Pancreas (tissue), 10 donors: ENCODE measurements around the gene ISCA2. TPM values are rescaled to one million over a fixed set of nuclear protein-coding genes. Genes with fewer than 3 reads are reported as not detected.

Experiments
- ATAC-seq, 4 donors: fragments of 200-7000 bp; cut with Tn5 transposase; one replicate each; pipeline versions ENCODE4 v1.8.0 to v1.9.1; 2020; ENCODE audit warnings: mild to moderate bottlenecking in 4 of 4, moderate library complexity in 4 of 4
- DNase-seq, 6 donors: peaks; one replicate each; pipeline ENCODE4 v3.0.0-alpha.2; 2020
- FAIRE-seq: peaks from 2 replicates; lab custom pipeline; 2012; peaks lifted over from hg19 to GRCh38; lab: Jason Lieb, UNC
- H3K27ac ChIP-seq, 4 donors: fragments of 200-600 bp; sonication (generic); 1 replicate in 3 of 4; 2 replicates in 1 of 4; pipeline versions ENCODE4 v1.5.0 to v1.8.0; 2020
- H3K27me3 ChIP-seq, 4 donors: fragments of 200-600 bp; one replicate each; pipeline ENCODE4 v1.8.0; 2021
- H3K36me3 ChIP-seq, 3 donors: fragments of 200-600 bp; sonication (generic) in 1 of 3; one replicate each; pipeline versions ENCODE4 v1.5.0 to v1.8.0; 2020 to 2021
- H3K4me1 ChIP-seq, 3 donors: fragments of 200-600 bp; one replicate each; pipeline ENCODE4 v1.8.0; 2021
- H3K4me3 ChIP-seq, 4 donors: fragments of 200-600 bp; sonication (generic) in 2 of 4; one replicate each; pipeline versions ENCODE4 v1.5.0 to v1.8.0; 2020 to 2021
- H3K9me3 ChIP-seq, 4 donors: fragments of 200-600 bp; one replicate each; pipeline ENCODE4 v1.8.0; 2021
- WGBS, 2 donors: extraction: QIAGEN DNeasy Blood & Tissue Kit; methylation state at CpG; one replicate each; pipeline ENCODE4 v1.1.7; 2013; 5-methylcytosine and 5-hydroxymethylcytosine counted together
- intact Hi-C, 3 donors: fragments of 100-400 bp; cut with DNase I; formaldehyde crosslinking; loops; one replicate each; pipeline versions ENCODE4 v1.11.1 to v1.14.2; 2022
- polyA plus RNA-seq, 2 donors: library from polyadenylated mRNA; stranded (reverse); fragments of 200-250 nt; gene quantifications; one replicate each; pipeline ENCODE4 v1.2.3, GENCODE V29; 2013
- total RNA-seq, 6 donors: library from RNA; stranded (reverse); fragmentation: NEBNext Ultra II Directional in 4 of 6; extraction: Animal tissue kit (Norgen Biotek cat#: 25700) in 4 of 6; gene quantifications; one replicate each; pipeline versions ENCODE4 v1.2.1 to v1.2.4, GENCODE V29; 2021 to 2023
- TF ChIP-seq, protein P1 (sequence below), 4 donors: fragments of 200-600 bp; sonication (generic) in 3 of 4; IDR thresholded peaks; one replicate each; pipeline versions ENCODE4 v1.5.0 to v1.8.0; 2021; ENCODE audit warnings: antibody characterized with exemption in 4 of 4
- donor health status: healthy with polysubstance abuse.
- donor health status: DM: no; HTN: no; CAD: no; lungs with moderate emphysema.
- donor health status: DM: no; HTN: no; CAD: no.
- donor health status: control.
- donor health status: control.
- donor health status: Bipolar disorder and iron deficiency.
- donor health status: DM: yes; HTN: yes; CAD: no.
- donor health status: DM: no; HTN: no; CAD: no.
- donor health status: DM: no; HTN: no; CAD: no.
- donor health status: DM: yes; HTN: yes; CAD: no.

ISCA2 gene
- total and polyA plus RNA-seq, 8 donors = 7.7 to 23.4 (median 10.0) TPM

DNA sequence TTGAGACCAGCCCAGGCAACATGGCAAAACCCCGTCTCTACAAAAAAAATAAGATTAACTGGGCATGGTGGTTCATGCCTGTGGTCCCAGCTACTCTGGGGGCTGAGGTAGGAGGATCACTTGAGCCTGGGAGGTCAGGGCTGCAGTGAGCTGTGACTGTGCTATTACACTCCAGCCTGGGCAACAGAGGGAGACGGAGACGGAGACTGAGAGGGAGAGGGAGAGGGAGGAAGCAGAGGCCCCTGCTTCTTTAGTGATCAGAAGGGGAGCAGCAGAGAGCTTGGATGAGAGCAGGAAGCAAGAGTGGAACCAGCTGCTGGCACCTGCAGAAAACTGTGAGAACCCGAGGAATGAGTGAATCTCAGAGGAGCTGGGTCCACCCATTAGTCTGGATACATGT, 45.9 kb downstream of the ISCA2 start:
- 87 to 89% methylated on average over 4 of the region's 4 CpGs for WGBS, 2 donors
- no peak for ATAC-seq
- H3K4me1 ChIP-seq = no peaks in the 10 kb centered on the region

DNA sequence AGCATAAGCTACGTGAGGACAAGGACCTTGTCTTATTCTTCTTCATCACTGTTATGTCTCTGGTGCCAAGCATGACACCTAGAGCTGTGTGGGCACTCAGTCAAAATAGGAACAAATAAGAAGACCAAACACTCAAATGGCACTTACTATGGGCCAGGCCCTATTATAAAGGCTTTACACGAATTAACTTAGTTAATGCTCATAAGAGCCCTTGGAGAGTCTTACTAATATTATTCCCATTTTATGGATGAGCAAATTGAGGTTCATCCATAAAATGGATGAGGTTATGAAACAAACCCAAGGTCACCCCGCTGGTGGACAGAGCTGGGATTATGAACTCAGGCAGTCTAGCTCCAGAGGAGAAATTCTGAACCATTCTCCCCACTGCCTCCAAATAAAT, 47.7 kb downstream of the ISCA2 start:
- H3K4me3 ChIP-seq = no peak overlapping the region
- FAIRE-seq = no peak
- no peak overlapping the region for H3K27ac ChIP-seq
- 81 to 91% methylated on average over 3 of the region's 3 CpGs for WGBS, 2 donors
- H3K36me3 ChIP-seq = no peaks in the 10 kb centered on the region
- no peaks in the 10 kb centered on the region for H3K27me3 ChIP-seq
- H3K4me1 ChIP-seq = no peaks in the 10 kb centered on the region
- ATAC-seq = no peak
- DNase-seq = no peak
- TF ChIP-seq, protein P1, sequence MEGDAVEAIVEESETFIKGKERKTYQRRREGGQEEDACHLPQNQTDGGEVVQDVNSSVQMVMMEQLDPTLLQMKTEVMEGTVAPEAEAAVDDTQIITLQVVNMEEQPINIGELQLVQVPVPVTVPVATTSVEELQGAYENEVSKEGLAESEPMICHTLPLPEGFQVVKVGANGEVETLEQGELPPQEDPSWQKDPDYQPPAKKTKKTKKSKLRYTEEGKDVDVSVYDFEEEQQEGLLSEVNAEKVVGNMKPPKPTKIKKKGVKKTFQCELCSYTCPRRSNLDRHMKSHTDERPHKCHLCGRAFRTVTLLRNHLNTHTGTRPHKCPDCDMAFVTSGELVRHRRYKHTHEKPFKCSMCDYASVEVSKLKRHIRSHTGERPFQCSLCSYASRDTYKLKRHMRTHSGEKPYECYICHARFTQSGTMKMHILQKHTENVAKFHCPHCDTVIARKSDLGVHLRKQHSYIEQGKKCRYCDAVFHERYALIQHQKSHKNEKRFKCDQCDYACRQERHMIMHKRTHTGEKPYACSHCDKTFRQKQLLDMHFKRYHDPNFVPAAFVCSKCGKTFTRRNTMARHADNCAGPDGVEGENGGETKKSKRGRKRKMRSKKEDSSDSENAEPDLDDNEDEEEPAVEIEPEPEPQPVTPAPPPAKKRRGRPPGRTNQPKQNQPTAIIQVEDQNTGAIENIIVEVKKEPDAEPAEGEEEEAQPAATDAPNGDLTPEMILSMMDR (IDR thresholded peaks at IDR 0.05) = no peak
- no peaks in the 10 kb centered on the region for H3K9me3 ChIP-seq
- intact Hi-C loops = no loop called here

More for the DNA sequence above, 45.9 kb downstream of the ISCA2 start:
- TF ChIP-seq, protein P1 (IDR thresholded peaks at IDR 0.05) = no peak
- H3K27me3 ChIP-seq = no peaks in the 10 kb centered on the region
- intact Hi-C loops = no loop called here
- no peak overlapping the region for H3K27ac ChIP-seq
- H3K9me3 ChIP-seq = no peaks in the 10 kb centered on the region
- DNase-seq (no peak), FAIRE-seq (no peak)
- H3K36me3 ChIP-seq = no peaks in the 10 kb centered on the region
- H3K4me3 ChIP-seq = no peak overlapping the region

DNA sequence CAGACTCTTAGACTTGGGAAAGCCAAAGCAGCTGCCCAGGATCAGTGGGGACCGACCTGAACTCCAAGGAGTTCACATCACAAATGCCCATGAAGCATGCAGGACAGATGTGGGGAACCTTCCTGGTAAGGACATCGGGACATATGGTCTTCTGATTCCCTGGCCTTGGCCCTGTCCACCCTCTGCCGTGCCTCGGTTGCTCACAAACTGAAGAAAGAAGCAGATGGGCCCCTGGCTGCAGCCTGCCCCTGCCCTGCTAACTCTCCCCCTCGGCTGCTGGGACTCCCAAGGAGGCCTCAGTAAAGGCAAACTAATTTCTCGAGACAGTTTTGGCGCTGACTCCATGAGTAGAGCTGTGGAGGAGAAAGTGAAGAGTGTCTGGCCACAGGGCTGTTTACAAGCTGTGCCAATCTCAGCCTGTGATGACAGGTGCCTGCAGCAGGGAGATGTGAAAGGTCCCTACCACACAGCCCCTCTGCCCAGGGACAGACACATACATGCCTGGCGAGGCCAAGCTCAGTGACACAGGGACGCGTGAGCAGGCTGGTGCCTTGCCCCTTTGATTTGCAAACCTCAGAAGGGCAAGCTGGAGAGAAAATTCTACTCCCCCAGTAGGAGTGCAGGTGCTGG, 48.6 kb downstream of the ISCA2 start:
- TF ChIP-seq, protein P1 (IDR thresholded peaks at IDR 0.05) = no peak
- 82 to 89% methylated on average over 10 of the region's 10 CpGs for WGBS, 2 donors
- Histone ChIP-seq H3K27me3 (no peaks in the 10 kb centered on the region), H3K27ac (no peak overlapping the region), H3K36me3 (no peaks in the 10 kb centered on the region), H3K9me3 (no peaks in the 10 kb centered on the region), H3K4me1 (no peaks in the 10 kb centered on the region), H3K4me3 (no peak overlapping the region)
- intact Hi-C loops = no loop called here
- no peak for ATAC-seq
- DNase-seq = no peak
- no peak for FAIRE-seq

DNA sequence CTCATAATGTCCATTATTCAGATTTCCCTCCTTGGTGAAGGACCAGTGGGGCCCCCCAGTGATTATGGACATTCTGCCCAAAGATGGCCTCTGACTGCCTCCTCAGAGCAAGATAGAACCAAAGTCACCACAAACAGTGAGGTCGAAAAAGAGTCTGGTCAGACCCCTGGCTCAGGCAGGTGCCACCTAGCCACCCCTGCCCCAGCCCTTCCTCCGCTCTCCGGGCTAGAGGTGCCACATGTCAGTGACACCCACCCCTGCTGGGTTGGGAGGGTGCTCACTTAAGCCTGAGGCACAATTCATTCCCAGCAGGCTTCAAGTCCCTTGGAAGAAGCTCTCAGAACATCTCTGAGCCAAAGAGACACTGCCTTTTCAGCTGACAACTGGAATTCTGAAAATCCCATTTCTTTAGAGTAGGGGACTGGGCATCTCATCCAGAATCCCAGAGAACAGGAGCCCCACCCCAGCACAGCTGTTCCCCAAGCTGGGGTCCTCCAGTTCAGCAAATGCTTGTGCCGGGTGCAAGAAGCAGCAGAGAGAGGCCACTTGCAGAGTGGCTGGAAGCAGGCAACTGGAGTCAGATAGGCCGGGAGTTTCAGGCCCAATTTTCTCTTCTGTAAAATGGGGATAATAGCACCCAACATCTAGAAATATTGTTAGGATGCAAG, 50.3 kb downstream of the ISCA2 start:
- 84 to 90% methylated on average over 5 of the region's 5 CpGs for whole genome bisulfite sequencing, 2 donors
- Histone ChIP-seq H3K27me3 (no peaks in the 10 kb centered on the region), H3K36me3 (no peaks in the 10 kb centered on the region), H3K4me3 (no peak overlapping the region), H3K9me3 (no peaks in the 10 kb centered on the region), H3K27ac (no peak overlapping the region), H3K4me1 (no peaks in the 10 kb centered on the region)
- intact Hi-C loops = no loop called here
- ATAC-seq (no peak), FAIRE-seq (no peak), DNase-seq (no peak)
- TF ChIP-seq, protein P1 (IDR thresholded peaks at IDR 0.05) = no peak

DNA sequence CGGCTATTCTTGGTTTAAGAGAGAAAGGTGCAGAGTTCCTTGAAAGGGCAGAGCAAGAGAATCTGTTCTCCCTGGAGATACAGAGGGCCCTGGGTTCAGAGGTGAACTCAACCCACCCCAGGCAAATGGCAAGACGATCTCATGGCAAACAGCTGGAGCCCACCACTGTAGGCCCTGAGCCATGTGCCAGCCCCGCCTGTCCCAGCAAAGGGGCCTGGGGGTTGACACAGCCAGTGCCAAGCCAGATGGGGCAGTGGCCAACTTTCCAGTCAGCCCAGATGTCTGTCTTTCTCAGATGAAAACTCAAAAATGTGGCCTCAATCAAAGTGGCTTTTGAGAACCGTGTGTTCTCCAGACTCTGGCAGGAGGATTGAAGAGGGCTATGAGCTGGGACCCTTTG, 51.8 kb downstream of the ISCA2 start:
- H3K27me3 ChIP-seq = no peaks in the 10 kb centered on the region
- H3K9me3 ChIP-seq = no peaks in the 10 kb centered on the region
- no peak overlapping the region for H3K4me3 ChIP-seq
- DNase-seq = no peak
- intact Hi-C loops = no loop called here
- no peaks in the 10 kb centered on the region for H3K36me3 ChIP-seq
- TF ChIP-seq, protein P1 (IDR thresholded peaks at IDR 0.05) = no peak
- 80 to 87% methylated on average over 4 of the region's 4 CpGs for WGBS, 2 donors
- no peak for FAIRE-seq
- H3K27ac ChIP-seq = no peak overlapping the region
- ATAC-seq = no peak
- H3K4me1 ChIP-seq = no peaks in the 10 kb centered on the region
